ENCODE measurements around the gene POLR2C. TPM values are rescaled to one million over a fixed set of nuclear protein-coding genes. Genes with fewer than 3 reads are reported as not detected.

The POLR2C gene
- total and polyA plus RNA-seq, 5 experiments from 2014 or later = 46.7 to 104 (median 48.6) TPM

- H3K27me3 Mint-ChIP-seq = no peaks in the 10 kb centered on the region
- peaks cover 10 to 24% (median 21%) of the 10 kb centered on the region in 4 donors for H3K4me1 Mint-ChIP-seq
- no peaks in the 10 kb centered on the region for H3K9me3 Mint-ChIP-seq
- peak overlapping the region in 1 of 10 donors; percentile 36 for H3K4me3 Mint-ChIP-seq
- POLR2A ChIA-PET = interaction anchor here (0.6 to 2.2 kb wide), 4 partner anchors 9 to 459 kb away, joined by 3 to 5 read pairs (median 4); no protein-coding TSS in a partner anchor
- H3K27ac Mint-ChIP-seq = peak overlapping the region in 6 of 10 donors; percentile 21 to 73 (median 47)
- peaks cover 0 to 25% (median 0%) of the 10 kb centered on the region in 3 donors for H3K36me3 Mint-ChIP-seq
- DNase-seq (no peak), ATAC-seq (no peak)
These were observed 12.5 kb downstream of the POLR2C start for GRCh38 chr16:57474671-57475661.

- H3K27me3 Mint-ChIP-seq = peaks cover 0 to 2% (median 0%) of the 10 kb centered on the region in 5 donors
- DNase-seq (peak; percentile 36 to 85 (median 69)), ATAC-seq (peak; percentile 95 to 98)
- peak overlapping the region in 7 of 10 donors; percentile 6 to 71 (median 36) for H3K4me3 Mint-ChIP-seq
- H3K9me3 Mint-ChIP-seq = no peaks in the 10 kb centered on the region
- peaks cover 0 to 18% (median 0%) of the 10 kb centered on the region in 3 donors for H3K36me3 Mint-ChIP-seq
- POLR2A ChIA-PET = interaction anchor here (1.2 kb wide), 1 partner anchor 44 kb away, joined by 3 read pairs; no protein-coding TSS in a partner anchor
- peak overlapping the region in 7 of 10 donors; percentile 48 to 81 (median 56) for H3K27ac Mint-ChIP-seq
- peaks cover 12 to 24% (median 21%) of the 10 kb centered on the region in 4 donors for H3K4me1 Mint-ChIP-seq
These were observed 13.3 kb downstream of the POLR2C start for GRCh38 chr16:57475711-57476339.

- POLR2A ChIA-PET = interaction anchor here (2.2 kb wide), 1 partner anchor 15 kb away, joined by 6 read pairs; the partner anchor contains the start of gene POLR2C
- no peak for DNase-seq
- Mint-ChIP-seq H3K4me1 (peaks cover 14 to 23% (median 21%) of the 10 kb centered on the region in 4 donors), H3K4me3 (peak overlapping the region in 6 of 10 donors; percentile 36 to 71 (median 52)), H3K27ac (peak overlapping the region in 4 of 10 donors; percentile 66 to 85 (median 70)), H3K36me3 (peaks cover 0 to 10% (median 0%) of the 10 kb centered on the region in 3 donors), H3K27me3 (peaks cover 0 to 2% (median 0%) of the 10 kb centered on the region in 5 donors), H3K9me3 (no peaks in the 10 kb centered on the region)
- ATAC-seq = no peak
These were observed 14.3 kb downstream of the POLR2C start for GRCh38 chr16:57476546-57477410.

- DNase-seq = no peak
- no peak overlapping the region for H3K4me3 Mint-ChIP-seq
- POLR2A ChIA-PET = interaction anchor here (2.2 kb wide), 1 partner anchor 15 kb away, joined by 6 read pairs; the partner anchor contains the start of gene POLR2C
These were observed 15.2 kb downstream of the POLR2C start for GRCh38 chr16:57477531-57478202.

DNA sequence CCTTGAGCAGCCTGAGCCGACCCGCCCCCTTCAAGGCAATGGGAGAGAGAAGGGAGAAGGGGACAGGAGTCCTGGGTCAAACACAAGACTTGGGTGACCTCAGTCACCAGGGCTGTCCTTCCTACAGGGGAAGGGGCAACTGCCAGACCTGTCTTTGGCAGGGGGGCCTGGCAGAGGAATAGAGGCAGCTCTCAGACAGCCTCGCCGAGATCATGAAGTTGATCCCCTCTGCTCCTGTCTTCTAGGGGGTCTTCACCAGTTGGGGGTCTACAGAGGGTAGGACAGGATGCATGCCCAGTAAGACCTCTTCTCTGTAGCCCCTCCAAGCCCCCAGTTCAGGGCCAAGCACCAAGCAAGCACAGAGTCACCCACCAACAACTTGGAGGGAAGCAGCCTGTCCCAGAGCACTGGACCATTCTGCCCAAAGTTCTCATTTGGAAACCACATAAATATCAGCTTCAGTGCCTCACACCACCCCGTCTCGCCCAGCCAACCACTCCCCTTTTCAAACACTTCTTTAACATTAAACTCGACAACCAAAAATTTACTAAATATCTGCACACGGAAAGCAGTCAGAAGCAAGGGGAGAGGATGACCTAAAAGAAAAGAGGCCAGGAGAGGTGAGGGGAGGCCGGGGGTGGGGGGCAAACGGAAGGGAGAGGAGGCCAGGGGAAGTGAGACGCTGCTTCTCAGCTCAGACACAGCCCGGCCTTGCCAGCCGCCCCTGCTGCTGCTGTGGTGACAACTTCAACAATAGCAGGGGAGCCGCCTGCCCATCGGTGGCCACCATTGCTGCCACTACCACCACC is 16.1 kb downstream of the POLR2C start:
- H3K4me1 Mint-ChIP-seq = peaks cover 12 to 21% (median 19%) of the 10 kb centered on the region in 4 donors
- POLR2A ChIA-PET = interaction anchor here (2.2 kb wide), 1 partner anchor 16 kb away, joined by 6 read pairs; the partner anchor contains the start of gene POLR2C
- no peaks in the 10 kb centered on the region for H3K9me3 Mint-ChIP-seq
- peaks cover 0 to 5% (median 0%) of the 10 kb centered on the region in 3 donors for H3K36me3 Mint-ChIP-seq
- H3K27ac Mint-ChIP-seq = peak overlapping the region in 2 of 10 donors; percentile 18 to 60
- ATAC-seq (no peak), DNase-seq (no peak)
- H3K27me3 Mint-ChIP-seq = peaks cover 0 to 2% (median 0%) of the 10 kb centered on the region in 5 donors
- H3K4me3 Mint-ChIP-seq = peak overlapping the region in 2 of 10 donors; percentile 37 to 55

More at GRCh38 chr16:57477531-57478202, 15.2 kb downstream of the POLR2C start:
- H3K9me3 Mint-ChIP-seq = no peaks in the 10 kb centered on the region
- H3K27ac Mint-ChIP-seq = peak overlapping the region in 1 of 10 donors; percentile 85
- peaks cover 0 to 5% (median 0%) of the 10 kb centered on the region in 3 donors for H3K36me3 Mint-ChIP-seq
- peaks cover 12 to 21% (median 19%) of the 10 kb centered on the region in 4 donors for H3K4me1 Mint-ChIP-seq
- H3K27me3 Mint-ChIP-seq = peaks cover 0 to 2% (median 0%) of the 10 kb centered on the region in 5 donors
- ATAC-seq = no peak

GRCh38 chr16:57479205-57479975 is 16.9 kb downstream of the POLR2C start:
- H3K36me3 Mint-ChIP-seq = peaks cover 0 to 5% (median 0%) of the 10 kb centered on the region in 3 donors
- H3K4me1 Mint-ChIP-seq = peaks cover 12 to 23% (median 20%) of the 10 kb centered on the region in 4 donors
- H3K9me3 Mint-ChIP-seq = no peaks in the 10 kb centered on the region
- H3K4me3 Mint-ChIP-seq = peak overlapping the region in 1 of 10 donors; percentile 23
- peak overlapping the region in 2 of 10 donors; percentile 44 to 52 for H3K27ac Mint-ChIP-seq
- ATAC-seq (no peak), DNase-seq (no peak)
- POLR2A ChIA-PET = interaction anchor here (2.2 kb wide), 1 partner anchor 17 kb away, joined by 6 read pairs; the partner anchor contains the start of gene POLR2C
- peaks cover 0 to 2% (median 0%) of the 10 kb centered on the region in 5 donors for H3K27me3 Mint-ChIP-seq

- Mint-ChIP-seq H3K36me3 (peaks cover 0 to 5% (median 0%) of the 10 kb centered on the region in 3 donors), H3K27me3 (peaks cover 0 to 2% (median 0%) of the 10 kb centered on the region in 5 donors), H3K27ac (peak overlapping the region in 1 of 10 donors; percentile 73), H3K4me1 (peaks cover 19 to 30% (median 27%) of the 10 kb centered on the region in 4 donors), H3K4me3 (no peak overlapping the region), H3K9me3 (no peaks in the 10 kb centered on the region)
- POLR2A ChIA-PET = no interaction called here
- DNase-seq = no peak
- ATAC-seq = no peak
These were observed 17.7 kb downstream of the POLR2C start for GRCh38 chr16:57479976-57480753.

DNA sequence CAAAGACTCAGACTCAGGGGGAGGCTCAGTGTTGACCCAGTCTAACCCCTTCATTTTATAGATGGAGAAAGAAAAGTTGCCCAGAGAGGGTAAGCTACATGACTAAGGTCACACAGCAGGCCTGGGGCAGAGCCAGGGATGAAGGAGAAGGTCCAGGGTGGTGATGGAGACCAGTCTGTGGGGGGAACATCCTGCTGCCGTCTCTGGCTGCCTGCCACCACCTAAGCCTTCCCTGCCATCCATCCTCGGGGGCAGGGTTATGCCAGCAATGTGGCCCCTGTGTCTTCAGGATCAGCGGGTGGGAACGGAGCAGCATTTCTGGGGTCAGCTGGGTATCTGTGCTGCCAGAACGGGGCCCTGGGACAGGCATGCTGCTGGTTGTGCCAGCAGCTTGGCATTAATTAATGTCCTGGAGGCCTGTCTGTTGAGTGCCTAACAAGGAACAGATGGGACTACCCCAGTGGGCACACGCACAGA is 18.3 kb downstream of the POLR2C start:
- Mint-ChIP-seq H3K4me3 (no peak overlapping the region), H3K27me3 (peaks cover 0 to 2% (median 0%) of the 10 kb centered on the region in 5 donors), H3K36me3 (peaks cover 0 to 5% (median 0%) of the 10 kb centered on the region in 3 donors), H3K4me1 (peaks cover 22 to 35% (median 31%) of the 10 kb centered on the region in 4 donors), H3K27ac (peak overlapping the region in 1 of 10 donors; percentile 73), H3K9me3 (no peaks in the 10 kb centered on the region)
- DNase-seq = no peak
- POLR2A ChIA-PET = no interaction called here
- no peak for ATAC-seq

DNA sequence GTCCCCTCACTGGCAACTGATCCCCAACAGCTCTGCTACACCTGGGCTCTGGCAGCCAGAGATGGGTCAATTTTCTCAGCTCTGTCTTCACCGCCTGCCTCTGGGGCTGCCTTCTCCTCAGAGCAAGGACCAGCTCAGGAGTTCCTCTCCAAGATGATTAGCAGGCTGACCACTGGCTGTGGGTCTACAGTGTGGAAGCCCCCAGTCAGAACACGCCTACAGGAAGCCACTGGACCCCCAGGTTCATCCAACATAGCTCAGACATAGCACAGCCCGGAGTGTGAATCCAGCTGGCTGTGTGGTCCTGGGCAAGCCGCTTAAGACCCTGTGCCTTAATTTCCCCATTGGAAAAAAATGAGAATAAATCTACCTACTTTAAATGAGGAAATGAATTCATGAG is 18.9 kb downstream of the POLR2C start:
- POLR2A ChIA-PET = interaction anchor here (0.5 to 1.0 kb wide), 2 partner anchors 17 to 40 kb away, joined by 3 read pairs; no protein-coding TSS in a partner anchor
- ATAC-seq = no peak
- H3K27me3 Mint-ChIP-seq = peaks cover 0 to 2% (median 0%) of the 10 kb centered on the region in 5 donors

More for the DNA sequence above, 18.9 kb downstream of the POLR2C start:
- no peak overlapping the region for H3K4me3 Mint-ChIP-seq
- peaks cover 21 to 30% (median 28%) of the 10 kb centered on the region in 4 donors for H3K4me1 Mint-ChIP-seq
- H3K36me3 Mint-ChIP-seq = peaks cover 0 to 5% (median 0%) of the 10 kb centered on the region in 3 donors
- H3K27ac Mint-ChIP-seq = no peak overlapping the region
- no peak for DNase-seq
- H3K9me3 Mint-ChIP-seq = no peaks in the 10 kb centered on the region

Measured in naive thymus-derived CD8-positive, alpha-beta T cell (primary cell).